ENCODE data around the gene AP1AR. TPM values are rescaled to one million over a fixed set of nuclear protein-coding genes. Genes with fewer than 3 reads are reported as not detected.

Gene AP1AR
- total RNA-seq, 1 donor from 2014 or later, result 18.9 TPM

GRCh38 chr4:112185740-112186670 is 45.6 kb upstream of the AP1AR start:
- no peaks in the 10 kb centered on the region for H3K27me3 Mint-ChIP-seq
- H3K9me3 Mint-ChIP-seq, result no peaks in the 10 kb centered on the region
- TF ChIP-seq CTCF (conservative IDR thresholded peaks at IDR 0.05), result no peak
- no peak for DNase-seq (ENCODE audit: extremely low spot score, unreplicated experiment)
- H3K4me1 Mint-ChIP-seq (ENCODE audit: unreplicated experiment), result no peaks in the 10 kb centered on the region
- no peaks in the 10 kb centered on the region for H3K36me3 Mint-ChIP-seq
- H3K4me3 Mint-ChIP-seq, result no peak overlapping the region
- H3K27ac Mint-ChIP-seq, result no peak overlapping the region

- no peak overlapping the region for H3K27ac Mint-ChIP-seq
- H3K4me3 Mint-ChIP-seq, result no peak overlapping the region
- H3K4me1 Mint-ChIP-seq (ENCODE audit: unreplicated experiment), result no peaks in the 10 kb centered on the region
- H3K36me3 Mint-ChIP-seq, result no peaks in the 10 kb centered on the region
- H3K27me3 Mint-ChIP-seq, result no peaks in the 10 kb centered on the region
- no peak for DNase-seq (ENCODE audit: extremely low spot score, unreplicated experiment)
- no peaks in the 10 kb centered on the region for H3K9me3 Mint-ChIP-seq
- peak; percentile 15 for TF ChIP-seq CTCF (conservative IDR thresholded peaks at IDR 0.05)
These were observed 41.8 kb upstream of the AP1AR start for GRCh38 chr4:112189754-112190153.

- Mint-ChIP-seq H3K9me3 (no peaks in the 10 kb centered on the region), H3K36me3 (no peaks in the 10 kb centered on the region), H3K4me1 (ENCODE audit: unreplicated experiment) (no peaks in the 10 kb centered on the region), H3K27me3 (no peaks in the 10 kb centered on the region), H3K27ac (no peak overlapping the region), H3K4me3 (no peak overlapping the region)
- no peak for DNase-seq (ENCODE audit: extremely low spot score, unreplicated experiment)
- no peak for TF ChIP-seq CTCF (conservative IDR thresholded peaks at IDR 0.05)
These were observed 40.9 kb upstream of the AP1AR start for GRCh38 chr4:112190684-112191083.

GRCh38 chr4:112196461-112196860 is 35.1 kb upstream of the AP1AR start:
- Mint-ChIP-seq H3K27me3 (no peaks in the 10 kb centered on the region), H3K36me3 (no peaks in the 10 kb centered on the region), H3K4me3 (no peak overlapping the region), H3K4me1 (ENCODE audit: unreplicated experiment) (no peaks in the 10 kb centered on the region), H3K27ac (no peak overlapping the region), H3K9me3 (no peaks in the 10 kb centered on the region)
- no peak for TF ChIP-seq CTCF (conservative IDR thresholded peaks at IDR 0.05)
- DNase-seq (ENCODE audit: extremely low spot score, unreplicated experiment), result no peak

GRCh38 chr4:112199041-112199440 is 32.5 kb upstream of the AP1AR start:
- H3K27me3 Mint-ChIP-seq, result no peaks in the 10 kb centered on the region
- no peaks in the 10 kb centered on the region for H3K36me3 Mint-ChIP-seq
- DNase-seq (ENCODE audit: extremely low spot score, unreplicated experiment), result no peak
- TF ChIP-seq CTCF (conservative IDR thresholded peaks at IDR 0.05), result no peak
- peak overlapping the region; percentile 67 for H3K27ac Mint-ChIP-seq
- no peaks in the 10 kb centered on the region for H3K9me3 Mint-ChIP-seq
- no peaks in the 10 kb centered on the region for H3K4me1 Mint-ChIP-seq (ENCODE audit: unreplicated experiment)
- no peak overlapping the region for H3K4me3 Mint-ChIP-seq
